Psoas muscle (tissue), 8 donors: ENCODE results near the gene KRT86. TPM values are rescaled to one million over a fixed set of nuclear protein-coding genes. Genes with fewer than 3 reads are reported as not detected.

Experiments used
- ATAC-seq, 4 donors: fragments of 200-7000 bp; cut with Tn5 transposase; one replicate each; pipeline ENCODE4 v1.9.1; 2020; ENCODE audit warnings: moderate library complexity in 3 of 4, mild to moderate bottlenecking in 2 of 4
- DNase-seq, 2 donors: peaks; one replicate each; pipeline ENCODE4 v3.0.0-alpha.2; 2020
- H3K27ac ChIP-seq: fragments of 200-600 bp; one replicate; pipeline ENCODE4 v1.8.0; 2022
- H3K27me3 ChIP-seq, 3 donors: fragments of 200-600 bp in 1 of 3; one replicate each; pipeline versions ENCODE4 v1.6.1 to v1.8.0; 2013 to 2022; ENCODE audit warnings: low read length in 2 of 3, mild to moderate bottlenecking in 2 of 3, moderate library complexity in 1 of 3; ENCODE audit not compliant: insufficient read depth in 3 of 3
- H3K36me3 ChIP-seq, 2 donors: fragments of 200-600 bp in 1 of 2; one replicate each; pipeline versions ENCODE4 v1.6.1 to v1.8.0; 2013 to 2022; ENCODE audit warnings: low read depth in 1 of 2, mild to moderate bottlenecking in 1 of 2, moderate library complexity in 1 of 2; ENCODE audit not compliant: insufficient read depth in 1 of 2
- H3K4me1 ChIP-seq: fragments of 200-600 bp; one replicate; pipeline ENCODE4 v1.8.0; 2022
- H3K4me3 ChIP-seq: fragments of 200-600 bp; one replicate; pipeline ENCODE4 v1.8.0; 2022; ENCODE audit warnings: mild to moderate bottlenecking
- H3K9me3 ChIP-seq: fragments of 200-600 bp; one replicate; pipeline ENCODE4 v1.8.0; 2022
- CTCF ChIP-seq: fragments of 200-600 bp; IDR thresholded peaks from one replicate; pipeline ENCODE4 v1.8.0; 2022; ENCODE audit warnings: antibody characterized with exemption
- WGBS, 3 donors: extraction: QIAGEN DNeasy Blood & Tissue Kit; methylation state at CpG; one replicate each; pipeline versions ENCODE4 v1.1.6 to v1.1.7; 2013; 5-methylcytosine and 5-hydroxymethylcytosine counted together
- intact Hi-C, 2 donors: fragments of 100-400 bp; cut with DNase I; formaldehyde crosslinking; loops; one replicate each; pipeline versions ENCODE4 v1.11.0 to v1.14.2; 2022
- polyA plus RNA-seq, 3 donors: library from polyadenylated mRNA; stranded (reverse); fragments of 200-250 nt; gene quantifications; one replicate each; pipeline ENCODE4 v1.2.3, GENCODE V29; 2013
- total RNA-seq, 4 donors: library from RNA; stranded (reverse); fragmentation: NEBNext Ultra II Directional in 2 of 4; extraction: Animal tissue kit (Norgen Biotek cat#: 25700) in 2 of 4; gene quantifications; one replicate each; pipeline versions ENCODE4 v1.2.1 to v1.2.4, GENCODE V29; 2021 to 2023
- donor health status: healthy with polysubstance abuse.
- donor health status: DM: no; HTN: no; CAD: no; lungs with moderate emphysema.
- donor health status: Bipolar disorder and iron deficiency.
- donor health status: healthy.
- donor health status: DM: yes; HTN: yes; CAD: no.
- donor health status: DM: no; HTN: no; CAD: no.
- donor health status: DM: no; HTN: no; CAD: no.
- donor health status: DM: yes; HTN: yes; CAD: no.

KRT86 gene
- total and polyA plus RNA-seq, 7 donors = 0.01 to 0.77 (median 0.05) TPM; not detected in 4

DNA sequence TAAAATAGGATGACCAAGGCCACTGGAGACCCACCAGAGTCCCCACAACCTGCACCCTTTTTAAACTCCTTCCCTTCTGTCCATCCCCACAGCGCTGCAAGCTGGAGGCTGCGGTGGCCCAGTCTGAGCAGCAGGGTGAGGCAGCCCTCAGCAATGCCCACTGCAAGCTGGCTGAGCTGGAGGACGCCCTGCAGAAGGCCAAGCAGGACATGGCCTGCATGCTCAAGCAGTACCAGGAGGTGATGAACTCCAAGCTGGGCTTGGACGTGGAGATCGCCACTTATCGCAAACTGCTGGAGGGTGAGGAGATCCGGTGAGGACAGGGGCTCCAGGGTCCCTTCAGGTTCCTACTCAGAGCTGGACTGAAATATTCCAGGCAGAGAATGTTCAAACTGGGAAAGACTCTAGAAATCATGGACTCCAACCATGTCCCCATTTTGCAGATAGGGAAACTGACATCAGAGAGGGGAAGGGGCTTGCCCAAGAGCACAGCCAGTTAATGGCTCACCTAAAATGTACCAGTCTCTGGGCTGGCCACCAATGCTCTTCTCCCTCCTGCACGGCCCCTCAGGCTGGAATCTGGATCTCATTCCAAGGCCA is 75.7 kb downstream of the KRT86 start:
- H3K9me3 ChIP-seq = no peaks in the 10 kb centered on the region
- intact Hi-C loops = no loop called here
- peaks cover 0 to 13% (median 0%) of the 10 kb centered on the region in 3 donors for H3K27me3 ChIP-seq
- no peak for TF ChIP-seq CTCF
- no peak overlapping the region for H3K4me3 ChIP-seq
- no peak for ATAC-seq
- WGBS, 3 donors = 93 to 97% (median 96%) methylated on average over 8 of the region's 8 CpGs
- no peak overlapping the region for H3K27ac ChIP-seq
- no peak for DNase-seq
- H3K36me3 ChIP-seq = no peaks in the 10 kb centered on the region
- no peaks in the 10 kb centered on the region for H3K4me1 ChIP-seq

GRCh38 chr12:52350786-52351185 is 76.3 kb downstream of the KRT86 start:
- Histone ChIP-seq H3K4me3 (no peak overlapping the region), H3K36me3 (no peaks in the 10 kb centered on the region), H3K27ac (no peak overlapping the region), H3K9me3 (no peaks in the 10 kb centered on the region), H3K4me1 (no peaks in the 10 kb centered on the region), H3K27me3 (peaks cover 0 to 20% (median 1%) of the 10 kb centered on the region in 3 donors)
- intact Hi-C loops = no loop called here
- 93 to 95% (median 94%) methylated on average over 5 of the region's 5 CpGs for WGBS, 3 donors
- ATAC-seq (no peak), DNase-seq (no peak)
- TF ChIP-seq CTCF = no peak

DNA sequence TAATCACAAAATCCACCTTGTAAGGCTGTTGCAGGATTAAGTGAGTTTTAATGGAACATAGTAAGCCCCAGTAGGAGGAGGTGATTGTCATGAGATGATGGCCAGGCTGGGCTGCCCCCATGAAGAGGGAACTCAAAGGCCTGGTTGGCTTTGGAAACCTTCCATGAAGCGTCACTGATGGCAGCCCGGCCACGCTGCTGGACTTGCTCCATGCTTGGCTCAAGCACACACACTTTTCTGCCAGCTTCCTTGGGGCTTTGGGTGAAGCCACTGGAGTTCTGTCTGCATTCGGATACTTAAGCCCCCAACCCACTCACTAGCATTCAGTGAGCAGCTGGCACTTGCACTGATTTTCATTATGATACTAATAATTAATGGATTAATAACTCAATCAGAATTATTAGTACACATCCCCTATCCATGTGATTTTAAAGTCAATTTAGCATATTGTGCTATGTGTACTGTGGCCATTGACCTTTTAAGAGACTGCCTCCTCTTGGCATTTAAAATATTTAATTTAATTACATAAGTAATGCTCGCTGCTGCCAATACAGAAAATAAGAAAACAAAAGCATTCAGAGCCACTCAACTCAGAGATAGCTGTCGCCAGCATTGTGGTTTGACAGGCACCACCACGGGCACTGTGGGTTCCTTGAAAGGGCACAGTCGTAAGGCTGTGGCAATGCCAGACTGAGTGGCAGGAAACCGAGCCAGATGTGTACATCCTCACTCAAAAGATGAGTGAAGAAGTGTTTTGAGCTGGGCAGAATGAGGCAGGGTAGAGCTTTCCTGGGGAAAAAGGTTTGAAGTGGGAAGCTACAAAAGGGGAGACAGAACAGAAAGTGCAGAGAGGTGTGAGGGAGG is 77.0 kb downstream of the KRT86 start:
- Histone ChIP-seq H3K27ac (no peak overlapping the region), H3K27me3 (peaks cover 0 to 26% (median 4%) of the 10 kb centered on the region in 3 donors), H3K9me3 (no peaks in the 10 kb centered on the region), H3K4me3 (no peak overlapping the region), H3K36me3 (no peaks in the 10 kb centered on the region), H3K4me1 (no peaks in the 10 kb centered on the region)
- TF ChIP-seq CTCF = no peak
- intact Hi-C loops = no loop called here
- WGBS, 3 donors = 27 to 43% (median 30%) methylated on average over 9 of the region's 9 CpGs
- ATAC-seq (no peak), DNase-seq (no peak)

DNA sequence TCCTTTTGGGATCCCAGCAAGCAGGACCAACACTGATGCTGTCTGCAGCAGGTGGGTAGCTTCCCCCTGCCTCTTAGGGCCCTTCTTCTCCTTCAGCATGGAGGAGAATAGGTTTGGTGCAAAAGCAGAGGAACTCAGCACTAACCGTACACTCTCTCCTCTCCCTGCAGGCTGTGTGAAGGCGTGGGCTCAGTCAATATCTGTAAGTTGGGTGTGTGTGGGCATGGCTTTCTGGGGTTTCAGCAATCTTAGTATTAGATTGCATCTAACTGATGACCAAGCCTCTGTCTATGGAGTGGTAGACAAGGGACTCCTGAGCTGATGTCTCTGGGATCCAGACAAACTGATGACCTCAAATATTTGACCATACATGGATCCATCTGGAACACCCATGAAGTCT is 78.5 kb downstream of the KRT86 start:
- TF ChIP-seq CTCF = no peak
- Histone ChIP-seq H3K36me3 (no peaks in the 10 kb centered on the region), H3K27ac (no peak overlapping the region), H3K9me3 (no peaks in the 10 kb centered on the region), H3K27me3 (peaks cover 0 to 40% (median 4%) of the 10 kb centered on the region in 3 donors), H3K4me3 (no peak overlapping the region), H3K4me1 (no peaks in the 10 kb centered on the region)
- DNase-seq = no peak
- no peak for ATAC-seq
- intact Hi-C loops = no loop called here
- 84 to 100% (median 89%) methylated on average over 2 of the region's 2 CpGs for WGBS, 3 donors
